Dermis blood vessel endothelial cell (primary cell): ENCODE data around the gene ZDHHC11. TPM values are rescaled to one million over a fixed set of nuclear protein-coding genes. Genes with fewer than 3 reads are reported as not detected.
"Not testable (repeated sequence)": the region's sequence is repeated elsewhere in the genome, so short reads cannot be mapped to it uniquely, and the experiment has no call there.

ENCODE experiments used
- DNase-seq: peaks from one replicate; pipeline ENCODE4 v3.0.0; 2010
- total RNA-seq: library from RNA; depleted of rRNA; stranded (reverse); fragments of >200 nt; gene quantifications from 2 replicates; pipeline ENCODE4 v1.2.3, GENCODE V29; 2014

ZDHHC11 gene
- total RNA-seq, 1 donor from 2014 or later = 1.7 TPM

DNA sequence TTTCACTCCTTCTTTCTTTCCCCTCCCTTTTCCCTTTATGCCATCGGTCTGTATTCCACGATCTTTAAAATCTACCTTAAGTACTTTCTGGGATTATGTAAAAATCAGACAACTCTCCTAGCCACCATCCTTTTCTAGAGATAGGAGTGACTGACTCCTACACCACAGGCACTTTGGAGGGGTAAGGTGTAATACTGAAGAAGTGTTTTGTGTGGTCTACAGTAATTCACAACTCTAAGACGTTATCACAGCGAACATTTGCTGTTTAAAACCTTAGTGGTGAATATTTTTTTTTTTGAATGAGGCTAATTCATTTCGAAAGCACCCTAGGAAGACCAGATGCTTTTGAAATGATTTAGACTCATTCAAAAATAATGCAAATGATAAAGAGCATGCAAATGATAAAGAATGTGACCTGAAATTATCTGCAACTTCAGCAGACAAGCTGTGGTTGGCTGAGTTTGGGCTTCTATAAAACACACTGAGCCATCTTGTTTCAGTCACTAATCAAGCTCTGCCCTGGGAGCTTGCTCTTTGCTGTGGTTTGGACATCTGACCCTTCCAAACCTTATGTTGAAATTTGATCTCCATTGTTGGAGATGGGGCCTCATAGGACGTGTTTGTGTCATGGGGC, 52.2 kb downstream of the ZDHHC11 start:
- not testable (repeated sequence) for DNase-seq

DNA sequence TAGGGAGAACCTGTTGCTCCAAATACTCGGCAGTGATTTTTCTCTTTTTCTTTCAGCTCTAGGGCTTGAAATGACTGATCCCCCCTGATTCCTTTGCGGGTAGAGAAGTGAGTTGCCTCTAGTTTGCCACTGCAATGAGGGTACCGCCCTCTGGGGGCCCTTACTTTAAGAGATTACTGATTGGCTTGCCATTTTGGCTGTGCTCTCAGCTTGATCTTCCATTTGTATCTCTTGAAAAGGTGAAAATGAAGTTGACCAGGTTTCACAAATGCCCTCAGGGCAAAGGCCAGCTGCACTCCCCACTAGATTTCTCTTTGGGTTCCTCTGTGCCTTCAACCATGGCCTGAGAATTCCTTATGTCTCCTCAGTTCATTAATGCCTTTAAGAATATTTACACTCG, 52.8 kb downstream of the ZDHHC11 start:
- DNase-seq = not testable (repeated sequence)

DNA sequence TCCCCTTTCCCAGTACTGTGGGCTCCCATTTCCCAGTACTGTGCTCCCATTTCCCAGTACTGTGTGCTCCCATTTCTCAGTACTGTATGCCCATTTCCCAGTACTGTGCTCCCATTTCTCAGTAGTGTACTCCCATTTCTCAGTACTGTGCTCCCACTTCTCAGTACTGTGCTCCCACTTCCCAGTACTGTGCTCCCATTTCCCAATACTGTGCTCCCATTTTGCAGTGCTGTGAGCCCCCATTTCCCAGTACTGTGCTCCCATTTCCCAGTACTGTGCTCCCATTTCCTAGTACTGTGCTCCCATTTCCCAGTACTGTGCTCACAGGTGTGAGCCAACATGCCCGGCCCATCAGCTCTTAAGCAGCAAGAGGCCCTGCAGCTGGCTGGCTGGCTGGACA, 54.9 kb downstream of the ZDHHC11 start:
- not testable (repeated sequence) for DNase-seq

DNA sequence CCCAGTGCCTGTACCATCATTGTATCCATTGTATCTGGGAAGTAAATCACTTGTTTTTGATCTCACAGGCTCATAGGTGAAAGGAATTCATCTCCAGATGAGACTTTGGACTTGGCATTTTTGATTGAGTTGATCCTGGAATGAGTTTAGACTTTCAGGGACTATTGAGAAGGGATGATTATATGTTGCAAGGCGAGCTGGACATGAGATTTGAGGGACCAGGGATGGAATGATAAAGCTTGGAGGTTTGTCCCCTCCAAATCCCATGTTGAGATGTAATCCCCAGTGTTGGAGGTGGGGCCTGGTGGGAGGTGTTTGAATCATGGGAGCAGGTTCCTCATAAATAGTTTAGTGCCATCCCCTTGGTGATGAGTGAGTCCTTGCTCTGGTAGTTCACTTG, 55.8 kb downstream of the ZDHHC11 start:
- DNase-seq = not testable (repeated sequence)

DNA sequence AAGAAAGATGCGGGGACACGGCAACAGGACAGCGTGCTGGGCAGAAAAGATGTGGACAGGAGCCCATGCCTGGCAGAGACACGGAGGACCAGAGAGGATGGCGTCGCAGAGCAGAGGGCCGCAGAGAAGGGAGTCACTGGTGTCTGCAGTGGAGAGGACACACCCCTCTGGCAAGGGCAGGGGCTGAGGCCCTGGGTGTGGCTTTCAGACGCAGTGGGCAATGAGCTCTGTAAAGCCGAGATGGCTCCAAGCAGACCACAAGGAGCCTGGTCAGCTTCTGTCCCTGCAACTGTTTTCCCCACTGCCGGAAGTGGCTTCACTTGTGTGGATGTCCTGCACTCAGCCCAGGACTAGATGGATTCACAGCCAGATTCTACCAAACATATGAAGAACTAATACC, 62.1 kb downstream of the ZDHHC11 start:
- DNase-seq = not testable (repeated sequence)

DNA sequence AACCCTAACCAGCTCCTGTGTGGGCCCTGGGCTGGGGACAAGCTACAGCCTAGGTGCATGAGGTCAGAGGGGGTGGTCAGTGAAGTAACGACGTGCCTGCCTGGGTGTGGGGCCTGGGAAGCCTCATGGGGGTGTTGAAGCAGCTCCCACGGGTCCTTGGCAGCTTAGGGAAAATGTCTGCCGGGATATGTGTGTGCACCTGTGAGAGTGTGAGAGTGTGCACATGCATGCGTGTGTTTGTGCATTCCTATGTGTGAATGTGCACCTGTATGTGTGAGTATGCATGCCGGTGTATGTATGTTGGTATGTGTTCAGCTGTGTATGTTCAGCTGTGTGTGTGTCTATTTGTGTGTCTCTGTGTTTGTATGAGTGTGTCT, 62.9 kb downstream of the ZDHHC11 start:
- DNase-seq = not testable (repeated sequence)

DNA sequence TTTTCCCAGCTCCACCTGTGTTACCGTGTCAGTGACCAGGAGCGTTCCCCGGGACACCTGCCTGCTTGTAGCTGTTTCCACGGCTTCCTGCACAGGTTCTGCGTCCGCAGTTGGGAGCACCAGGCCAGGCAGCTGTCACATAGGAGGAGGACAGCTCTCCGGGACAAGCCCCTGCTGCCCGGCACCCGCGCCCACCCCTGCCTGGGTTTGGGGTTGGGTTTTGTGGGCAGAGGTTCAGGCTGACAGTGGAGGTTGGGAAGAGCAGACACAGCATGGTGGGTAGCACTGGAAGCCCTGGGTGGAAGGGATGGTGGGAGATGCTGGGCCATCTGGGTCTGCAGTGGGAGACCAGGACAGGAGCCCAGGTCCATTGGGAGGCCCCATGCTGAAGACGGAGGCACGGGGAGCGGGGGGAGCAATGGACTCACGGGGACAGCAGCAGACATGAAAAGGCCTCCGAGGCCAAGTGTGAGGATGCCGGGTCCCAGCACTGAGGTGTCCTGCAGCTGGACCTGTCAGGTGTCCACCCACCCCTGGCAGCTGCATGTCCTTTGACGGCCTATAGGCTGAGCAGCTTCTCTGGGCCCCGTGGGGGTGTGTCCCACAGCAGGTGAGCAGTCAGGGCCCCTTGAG, 63.4 kb downstream of the ZDHHC11 start:
- DNase-seq = not testable (repeated sequence)

DNA sequence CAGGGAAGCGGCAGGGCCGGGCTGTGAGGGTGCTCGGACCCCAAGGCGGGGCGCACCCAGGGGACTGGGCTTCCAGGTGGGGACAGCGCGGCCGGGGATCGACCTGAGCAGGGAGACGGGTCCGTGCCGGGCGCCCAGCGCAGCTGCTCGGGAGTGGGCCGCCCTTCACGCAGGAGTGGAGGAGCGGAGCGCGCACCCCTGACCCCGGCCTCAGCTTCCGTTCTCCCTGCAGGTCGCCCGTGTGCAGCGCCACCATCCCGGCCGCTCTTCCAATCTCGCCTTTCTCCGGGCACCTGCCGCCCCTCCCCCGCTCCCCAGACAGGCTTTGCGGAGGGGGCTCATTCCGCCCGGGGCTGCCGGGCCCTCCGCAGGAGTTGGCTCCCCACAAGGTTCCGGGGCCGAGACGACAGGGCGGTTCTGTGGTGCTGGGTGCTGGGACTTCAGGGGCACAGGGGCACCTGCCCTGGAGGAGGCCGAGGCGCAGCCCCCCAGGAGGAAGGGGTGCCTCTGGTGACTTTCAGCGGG, 65.5 kb downstream of the ZDHHC11 start:
- DNase-seq = not testable (repeated sequence)

DNA sequence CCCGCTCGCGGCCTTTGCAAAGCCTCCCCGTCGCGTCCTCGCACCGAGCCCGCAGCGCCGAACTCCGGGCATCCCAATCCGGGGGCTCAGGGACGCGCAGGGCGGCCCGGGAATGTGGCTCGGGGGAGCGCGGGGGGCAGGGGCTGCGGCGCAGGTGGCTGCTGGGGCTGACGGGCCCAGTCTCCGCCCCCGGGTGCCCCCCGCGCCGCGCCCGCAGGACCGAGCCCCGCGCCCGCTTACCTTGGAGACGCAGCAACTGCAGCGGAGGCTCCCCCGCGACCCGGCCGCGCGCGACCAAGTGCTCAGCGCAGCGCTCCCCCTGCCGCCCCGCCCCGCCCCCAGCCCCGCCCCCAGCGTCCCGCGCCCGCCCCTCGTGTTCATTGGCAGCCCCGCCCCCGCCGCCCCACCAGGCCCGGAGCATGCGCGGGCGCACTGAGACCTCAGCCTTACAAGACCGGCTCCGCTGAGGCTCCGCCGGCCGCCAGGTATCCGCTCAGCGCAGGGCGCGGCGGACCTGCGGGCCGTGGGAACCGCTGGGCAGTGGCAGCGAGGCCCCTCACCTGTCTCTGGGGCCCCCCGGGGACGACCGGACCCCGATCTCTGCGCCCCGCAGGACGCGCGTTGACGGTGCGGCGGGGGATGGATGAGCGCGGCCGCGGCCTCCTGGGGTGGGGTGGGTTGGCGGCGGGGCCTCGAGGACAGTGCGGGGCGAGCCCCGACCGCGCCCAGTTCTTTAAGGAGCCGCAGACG, 66.2 kb downstream of the ZDHHC11 start, which contains the start of gene ZDHHC11B:
TSS of gene ZDHHC11B (minus strand) at position 302 of the 750 bp plus-strand sequence. CDS start 17,810 bp downstream, outside the sequence.
- peak; percentile 84 for DNase-seq

DNA sequence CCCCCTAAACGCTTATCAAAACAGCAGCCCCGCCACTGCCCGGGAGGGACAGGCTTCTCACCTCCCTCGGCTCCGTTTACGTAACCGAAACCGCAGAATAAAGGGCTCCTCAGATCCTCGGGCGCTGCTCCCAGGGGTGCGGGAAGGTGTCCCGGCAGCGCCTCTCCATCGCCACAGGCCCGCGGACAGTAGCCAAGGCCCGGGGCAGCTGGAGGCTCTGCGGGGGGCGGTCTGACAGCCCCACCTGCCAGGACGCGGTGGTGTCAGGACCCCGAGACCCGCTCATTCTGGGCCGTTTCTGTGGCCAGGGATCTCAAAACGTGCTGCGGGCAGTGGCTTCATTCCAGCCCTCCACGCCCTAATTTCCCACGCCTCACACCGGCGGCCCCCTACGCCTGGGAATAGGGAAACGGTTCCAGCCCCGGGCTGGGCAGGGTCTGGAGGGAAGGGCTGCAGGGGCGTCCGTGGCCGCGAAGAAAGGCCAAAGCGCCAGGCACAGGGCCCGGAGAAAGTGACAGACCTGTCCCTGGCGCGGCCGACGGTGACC, 66.8 kb downstream of the ZDHHC11 start:
- not testable (repeated sequence) for DNase-seq

DNA sequence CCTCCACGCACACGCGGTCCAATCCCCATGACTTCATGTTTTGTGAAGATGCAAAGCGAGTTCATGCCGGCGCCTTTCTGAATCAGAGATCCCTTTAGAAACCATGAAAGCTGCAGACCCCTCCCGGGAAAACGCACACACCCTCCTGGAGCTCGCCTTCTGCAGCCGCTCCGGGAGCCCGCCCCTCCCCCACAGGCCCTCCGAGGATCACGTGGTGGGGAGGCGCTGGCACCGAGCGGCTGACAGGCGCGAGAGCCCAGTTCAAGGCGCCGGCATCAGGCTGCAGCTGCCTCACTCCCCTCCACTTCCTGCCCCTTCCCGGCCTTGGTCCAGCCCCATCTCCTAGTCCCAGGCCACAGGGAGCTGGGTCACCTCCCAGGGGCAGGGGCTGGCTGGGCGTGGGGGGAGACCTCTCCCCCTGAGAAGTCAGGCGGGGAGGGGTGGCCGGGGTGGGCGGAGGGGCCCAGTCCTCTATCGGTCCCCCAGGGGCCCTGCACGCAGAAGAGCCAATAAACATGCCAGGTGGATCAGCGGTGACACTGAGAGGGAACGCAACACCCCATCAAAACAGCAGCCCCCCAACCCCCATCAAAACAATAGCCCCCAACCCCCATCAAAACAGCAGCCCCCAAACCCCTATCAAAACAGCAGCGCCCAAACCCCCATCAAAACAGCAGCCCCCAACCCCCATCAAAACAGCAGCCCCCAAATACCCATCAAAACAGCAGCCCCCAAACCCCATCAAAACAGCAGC, 67.6 kb downstream of the ZDHHC11 start:
- DNase-seq = not testable (repeated sequence)

DNA sequence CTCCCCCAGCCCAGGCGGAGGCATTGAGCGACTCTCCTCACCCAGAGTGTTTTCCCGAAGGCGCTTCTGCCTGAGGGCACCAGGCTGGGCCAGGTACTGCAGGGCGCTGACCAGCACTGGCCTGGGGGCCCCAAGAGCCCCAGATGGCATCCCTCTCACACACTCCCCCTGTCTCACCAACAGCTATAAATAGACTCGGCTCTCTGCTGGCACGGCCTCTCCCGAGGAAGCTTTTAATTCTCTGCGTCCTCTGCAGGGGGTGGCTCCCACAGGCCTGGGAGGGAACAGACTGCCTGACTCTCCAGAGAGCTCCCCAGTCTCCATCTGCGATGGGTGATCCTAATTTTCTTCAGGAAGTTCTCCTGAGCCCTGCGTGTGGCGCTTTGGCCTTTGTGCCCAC, 68.4 kb downstream of the ZDHHC11 start:
- not testable (repeated sequence) for DNase-seq

DNA sequence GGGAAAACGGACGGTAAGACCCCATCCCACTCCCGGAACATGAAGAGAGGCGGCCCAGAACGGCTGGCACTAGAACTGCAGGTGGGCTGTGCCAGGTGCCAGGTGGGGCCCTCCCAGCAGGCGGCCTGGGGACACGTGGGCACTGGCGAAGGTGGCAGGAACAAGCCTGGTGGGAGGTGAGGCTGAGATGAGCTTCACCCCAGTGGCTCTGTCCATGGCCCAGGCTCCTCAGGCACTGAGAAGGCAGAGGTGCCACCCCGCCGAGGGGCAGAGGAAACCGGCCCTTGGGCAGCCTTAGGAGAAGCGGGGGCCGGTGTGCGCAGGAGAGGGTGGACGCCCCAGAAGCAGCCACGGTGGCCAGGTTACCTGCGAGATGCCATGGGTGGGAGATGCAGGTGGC, 70.2 kb downstream of the ZDHHC11 start:
- DNase-seq = not testable (repeated sequence)

DNA sequence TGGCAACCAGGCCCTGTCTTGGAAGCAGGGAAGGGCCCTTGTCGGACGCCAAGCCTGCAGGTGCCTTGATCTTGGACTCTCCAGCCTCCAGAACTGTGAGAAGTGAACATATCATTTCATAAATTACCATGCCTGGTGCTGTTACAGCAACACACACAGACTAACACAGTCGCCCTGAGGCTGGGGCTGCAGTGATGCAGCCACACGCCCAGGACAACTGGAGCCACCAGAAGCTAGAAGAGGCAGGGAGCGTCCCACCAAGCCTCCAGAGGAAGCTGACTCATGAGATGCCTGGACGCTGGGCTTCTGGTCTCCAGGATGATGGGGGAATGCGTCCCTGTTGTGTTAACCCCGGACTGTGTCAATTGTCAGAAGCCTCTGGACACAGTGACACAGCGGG, 71.8 kb downstream of the ZDHHC11 start:
- DNase-seq = not testable (repeated sequence)

DNA sequence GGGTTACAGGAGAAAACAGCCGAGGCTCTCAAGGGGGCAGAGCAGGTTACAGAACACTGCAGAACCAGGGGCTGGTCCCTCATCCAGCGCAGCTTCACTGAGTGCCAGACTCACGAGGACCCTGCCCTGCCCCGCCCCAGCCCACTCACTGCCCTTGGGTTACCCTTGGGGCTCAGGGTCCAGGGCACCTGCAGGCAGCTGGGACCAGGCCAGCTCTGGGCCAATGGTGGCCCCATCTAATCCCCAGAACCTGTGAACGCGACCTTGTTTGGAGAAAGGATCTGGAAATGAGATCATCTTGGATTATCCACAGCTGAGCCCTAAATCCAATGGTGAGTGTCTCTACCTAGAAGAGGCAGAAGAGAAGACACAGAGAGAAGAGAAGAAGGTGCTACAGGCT, 72.4 kb downstream of the ZDHHC11 start:
- DNase-seq = not testable (repeated sequence)

DNA sequence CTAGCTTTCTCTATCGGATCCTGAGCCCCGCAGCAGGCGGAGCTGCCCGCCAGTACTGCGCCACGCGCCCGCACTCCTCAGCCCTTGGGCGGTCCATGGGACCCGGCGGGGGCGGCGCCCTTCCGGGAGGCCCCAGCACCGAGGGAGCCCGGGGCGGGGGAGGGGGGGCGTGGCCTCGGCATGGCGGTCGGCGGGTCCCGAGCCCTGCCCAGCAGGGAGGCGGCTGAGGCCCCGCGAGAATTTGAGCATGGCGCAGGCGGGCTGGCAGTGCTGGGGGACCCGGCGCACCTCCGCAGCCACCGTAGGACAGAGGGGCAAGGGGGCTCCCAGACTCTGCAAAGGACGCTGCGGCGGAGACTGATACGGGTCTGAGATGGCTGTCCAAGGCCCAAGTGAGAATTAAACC, 73.0 kb downstream of the ZDHHC11 start:
- DNase-seq = no peak

DNA sequence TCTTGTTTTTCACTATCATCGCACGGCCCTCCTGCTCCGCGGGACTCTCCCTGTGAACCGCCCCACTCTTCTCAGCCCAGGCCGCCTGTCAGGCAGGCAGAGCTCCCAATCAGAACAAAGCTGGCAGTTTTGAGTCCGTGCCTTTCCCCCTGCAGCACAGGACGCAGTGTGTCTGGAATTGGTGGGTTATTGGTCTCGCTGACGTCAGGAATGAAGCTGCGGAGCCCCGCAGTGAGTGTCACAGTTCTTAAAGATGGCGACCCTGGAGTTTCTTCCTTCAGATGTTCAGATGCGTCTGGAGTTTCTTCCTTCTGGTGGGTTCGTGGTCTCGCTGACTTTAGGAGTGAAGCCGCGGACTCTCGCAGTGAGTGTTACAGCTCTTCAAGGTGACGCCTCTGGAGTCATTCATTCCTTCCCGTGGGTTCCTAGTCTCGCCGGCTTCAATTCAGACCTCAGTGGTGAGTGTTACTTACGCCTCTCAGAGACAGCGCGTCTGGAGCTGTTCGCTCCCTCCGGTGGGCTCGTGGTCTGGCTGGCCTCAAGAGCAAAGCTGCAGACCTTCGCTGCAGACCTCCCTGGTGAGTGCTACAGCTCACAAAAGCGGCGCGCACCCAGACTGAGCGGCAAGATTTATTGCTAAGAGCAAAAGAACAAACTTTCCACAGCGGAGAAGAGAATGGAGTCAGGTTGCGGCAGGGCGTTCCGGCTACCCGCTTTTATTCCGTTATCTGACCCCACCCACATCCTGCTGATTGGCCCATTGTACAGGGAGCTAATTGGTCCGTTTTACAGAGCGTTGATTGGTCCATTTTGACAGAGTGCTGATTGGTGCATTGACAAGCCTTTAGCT, 73.7 kb downstream of the ZDHHC11 start:
- DNase-seq = no peak

DNA sequence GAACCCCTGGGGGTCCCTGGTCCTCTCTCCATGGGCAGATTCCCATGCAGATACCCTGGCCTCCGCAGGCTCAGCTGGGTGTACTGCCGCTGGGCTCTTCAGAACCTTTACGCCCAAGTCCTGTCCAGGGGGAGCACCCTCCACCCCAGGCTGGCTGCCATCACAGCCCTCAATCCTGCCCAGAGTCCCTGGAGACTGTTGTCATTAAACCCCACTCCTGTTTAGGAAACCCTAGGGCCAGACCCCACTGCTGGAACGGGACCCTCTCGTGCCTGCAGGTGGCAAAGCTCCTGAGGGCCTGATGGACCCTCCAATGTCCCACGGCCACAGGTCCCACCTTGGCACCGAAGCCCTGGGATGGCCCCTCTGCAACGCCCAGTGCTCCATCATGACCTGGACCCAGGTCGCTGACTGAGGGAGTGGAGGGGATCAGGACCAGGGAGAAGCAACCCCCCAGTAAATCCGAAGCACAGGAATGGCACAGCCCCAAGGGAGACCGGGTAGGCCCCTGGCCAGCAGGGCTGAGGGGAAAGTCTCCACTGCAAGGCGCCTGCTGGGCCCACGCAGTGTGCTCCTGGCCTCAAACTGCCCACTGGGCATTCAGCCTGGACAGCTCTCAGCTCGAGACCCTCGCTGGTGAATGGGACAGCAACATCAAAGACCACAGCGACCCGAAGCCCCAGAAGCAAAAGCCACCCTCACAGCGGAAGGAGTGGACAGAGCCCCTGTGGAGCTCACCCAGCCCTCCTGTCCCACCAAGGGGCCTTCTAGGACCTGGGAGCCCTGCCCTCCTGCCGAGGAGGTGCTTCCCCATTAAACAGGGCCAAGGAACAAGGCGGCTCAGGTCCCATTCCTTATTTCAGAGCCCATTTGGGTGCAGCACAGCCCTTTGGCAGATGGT, 74.6 kb downstream of the ZDHHC11 start:
- DNase-seq = no peak

DNA sequence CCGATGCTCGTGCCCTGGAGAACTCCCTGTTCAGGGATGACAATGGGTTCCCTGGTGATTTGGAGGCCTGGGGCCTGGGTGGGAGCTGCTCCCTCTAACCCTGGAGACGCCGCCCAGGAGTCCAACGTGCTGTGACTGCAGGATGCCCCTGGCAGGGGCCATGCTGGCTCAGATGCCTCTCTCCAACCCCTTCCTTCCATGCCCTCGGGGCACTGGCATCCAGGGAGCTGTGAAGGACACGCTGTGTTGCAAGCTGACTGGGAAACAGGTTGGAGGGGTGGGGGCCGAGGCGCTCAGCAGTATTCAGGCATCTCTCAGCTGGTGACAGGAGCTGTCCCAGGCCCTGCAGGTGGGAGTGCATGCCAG, 75.2 kb downstream of the ZDHHC11 start:
- DNase-seq = not testable (repeated sequence)

DNA sequence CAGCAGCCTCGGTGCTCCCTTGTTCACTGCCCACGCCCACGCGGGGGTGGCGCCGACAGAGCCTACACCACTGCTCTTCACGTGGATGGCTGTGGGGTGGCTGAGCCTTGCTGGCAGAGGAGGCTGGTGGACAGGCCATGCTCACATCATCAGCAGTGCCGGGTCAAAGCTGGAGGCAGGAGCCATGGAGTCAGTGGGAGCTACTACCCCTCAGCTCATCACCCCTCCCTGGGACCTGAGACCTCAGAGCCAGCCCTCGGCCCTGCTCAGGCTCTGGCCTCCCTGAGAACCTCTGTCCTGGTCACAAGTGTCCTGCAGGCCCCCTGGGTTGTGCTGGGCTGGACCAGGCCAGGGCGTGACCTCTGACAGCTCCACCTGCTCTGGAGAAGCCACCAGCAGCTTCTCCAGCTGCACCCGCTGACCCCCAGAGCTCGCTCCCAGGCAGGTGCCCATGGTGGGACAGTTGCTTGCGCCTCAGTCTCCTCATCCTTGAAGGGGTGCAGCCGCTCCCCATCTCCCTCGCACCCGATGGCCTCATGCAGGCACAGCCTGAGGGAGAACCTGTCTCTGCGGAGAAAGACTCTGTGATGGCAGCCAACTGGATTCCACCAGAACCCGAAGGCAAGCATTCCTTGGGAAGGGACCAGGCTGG, 75.8 kb downstream of the ZDHHC11 start:
- not testable (repeated sequence) for DNase-seq
